Stimulated activated CD8-positive, alpha-beta memory T cell treated with anti-CD3 and anti-CD28 coated beads, Interleukin-4, amount 100 ng/mL, for 4 hours (primary cell): ENCODE results near the gene RBCK1.
"Not testable (repeated sequence)": the region's sequence is repeated elsewhere in the genome, so short reads cannot be mapped to it uniquely, and the experiment has no call there.

ENCODE experiments used
- DNase-seq, 2 donors: peaks; one replicate each; pipeline ENCODE4 v3.0.0-alpha.2; 2020; ENCODE audit warnings: low read depth in 2 of 2, low spot score in 1 of 2

RBCK1 gene

GRCh38 chr20:434661-435419 lies 26.7 kb downstream of the RBCK1 start:
- no peak for DNase-seq

- no peak for DNase-seq
Measured at GRCh38 chr20:435558-435957, 27.5 kb downstream of the RBCK1 start.

- DNase-seq = no peak
Measured at GRCh38 chr20:436476-436875, 28.4 kb downstream of the RBCK1 start.

- DNase-seq = no peak
Measured at GRCh38 chr20:437787-438486, 29.8 kb downstream of the RBCK1 start.

GRCh38 chr20:438571-439469 lies 30.7 kb downstream of the RBCK1 start:
- peak; percentile 17 to 29 for DNase-seq

- no peak for DNase-seq
Measured at GRCh38 chr20:440148-440547, 32.0 kb downstream of the RBCK1 start.

- no peak for DNase-seq
Measured at GRCh38 chr20:440636-441035, 32.5 kb downstream of the RBCK1 start.

GRCh38 chr20:443223-443775 lies 35.2 kb downstream of the RBCK1 start:
- DNase-seq = no peak

- DNase-seq = no peak
Measured at GRCh38 chr20:444117-444516, 36.0 kb downstream of the RBCK1 start.

- DNase-seq = no peak
Measured at GRCh38 chr20:444862-445426, 36.8 kb downstream of the RBCK1 start.

GRCh38 chr20:445514-446336 lies 37.6 kb downstream of the RBCK1 start:
- DNase-seq = no peak

GRCh38 chr20:452021-452420 lies 43.9 kb downstream of the RBCK1 start:
- not testable (repeated sequence) for DNase-seq

- DNase-seq = no peak
Measured at GRCh38 chr20:454951-455350, 46.9 kb downstream of the RBCK1 start.

- no peak for DNase-seq
Measured at GRCh38 chr20:458776-459175, 50.7 kb downstream of the RBCK1 start.

GRCh38 chr20:460180-460579 lies 52.1 kb downstream of the RBCK1 start:
- DNase-seq = no peak

- no peak for DNase-seq
Measured at GRCh38 chr20:460707-461106, 52.6 kb downstream of the RBCK1 start.

GRCh38 chr20:461254-462198 lies 53.4 kb downstream of the RBCK1 start:
- peak in 1 of 2 donors; percentile 18 for DNase-seq

GRCh38 chr20:462199-462991 lies 54.3 kb downstream of the RBCK1 start, which contains the start of gene TBC1D20:
TBC1D20 (minus strand) TSS chr20:462533; CDS start chr20:462405, 128 bp downstream.
- peak; percentile 51 to 74 for DNase-seq
